GM12878 (cell line): ENCODE data around the gene MDGA2. TPM values are rescaled to one million over a fixed set of nuclear protein-coding genes. Genes with fewer than 3 reads are reported as not detected.

Experiments
- ATAC-seq: fragments of 200-7000 bp; cut with Tn5 transposase; 3 replicates; pipeline ENCODE4 v1.9.1; 2020; ENCODE audit warnings: mild to moderate bottlenecking, moderate library complexity
- BruUV-seq: library from RNA; stranded (reverse); fragments of 400-500 nt; replicated peaks from 2 replicates; lab custom pipeline; 2021; lab: Mats Ljungman, UMichigan
- CTCF ChIA-PET: fragments of 300-600 bp; sonication (Branson Sonifier 250); formaldehyde crosslinking; extraction: SDS; loops from one replicate; lab custom pipeline; 2021; ENCODE audit warnings: inconsistent platforms; lab: Yijun Ruan, JAX
- POLR2A ChIA-PET: fragments of 350-600 bp; formaldehyde crosslinking; extraction: SDS; loops from one replicate; lab custom pipeline; 2021; ENCODE audit warnings: inconsistent platforms; lab: Charles Lee
- RAD21 ChIA-PET: fragments of 300-600 bp; sonication (Branson Sonifier 250); formaldehyde crosslinking; loops from one replicate; lab custom pipeline; 2023; ENCODE audit warnings: antibody characterized with exemption; ENCODE audit not compliant: unreplicated experiment; lab: Charles Lee
- SMC1A ChIA-PET: fragments of 300-600 bp; sonication (Branson Sonifier 250); formaldehyde crosslinking; loops from one replicate; lab custom pipeline; 2023; ENCODE audit not compliant: unreplicated experiment, uncharacterized antibody; lab: Charles Lee
- DNase-seq: peaks from one replicate; pipeline ENCODE4 v3.0.0-alpha.2; 2011; ENCODE audit warnings: low read depth, low spot score
- FAIRE-seq: peaks from 3 replicates; lab custom pipeline; 2011; peaks lifted over from hg19 to GRCh38; lab: Jason Lieb, UNC
- H2AFZ ChIP-seq: 2 replicates; pipeline ENCODE4 v1.6.0; 2011; ENCODE audit warnings: low read depth, low read length, control low read depth; ENCODE audit not compliant: control insufficient read depth
- H3K27ac ChIP-seq: 2 replicates; pipeline ENCODE4 v1.5.1; 2011; ENCODE audit warnings: control low read depth; ENCODE audit not compliant: control insufficient read depth, insufficient read depth
- H3K27me3 ChIP-seq, 2 experiments: replicated peaks in 1 of 2; 2 replicates each; pipeline versions ENCODE4 v1.6.0 to v1.6.1; 2011; ENCODE audit warnings: low read length in 1 of 2; ENCODE audit not compliant: control insufficient read depth in 2 of 2, insufficient read depth in 2 of 2
- H3K36me3 ChIP-seq, 2 experiments: 2 replicates each; pipeline ENCODE4 v1.5.1; 2011; ENCODE audit warnings: low read length in 1 of 2; ENCODE audit not compliant: control insufficient read depth in 2 of 2, insufficient read depth in 2 of 2
- H3K4me1 ChIP-seq: 2 replicates; pipeline ENCODE4 v1.6.1; 2011; ENCODE audit warnings: mild to moderate bottlenecking, low read length, moderate library complexity, mixed read lengths; ENCODE audit not compliant: control insufficient read depth, insufficient read depth
- H3K4me2 ChIP-seq: 2 replicates; pipeline ENCODE4 v1.6.0; 2011; ENCODE audit warnings: control low read depth; ENCODE audit not compliant: control insufficient read depth, insufficient read depth
- H3K4me3 ChIP-seq: fragments of 200-600 bp; sonication (generic); 2 replicates; pipeline ENCODE4 v1.5.1; 2016
- H3K79me2 ChIP-seq: 2 replicates; pipeline ENCODE4 v1.6.0; 2011; ENCODE audit warnings: low read length; ENCODE audit not compliant: control insufficient read depth, insufficient read depth
- H3K9ac ChIP-seq: 2 replicates; pipeline ENCODE4 v1.8.0; 2011; ENCODE audit warnings: low read length, control low read depth, mixed read lengths; ENCODE audit not compliant: control insufficient read depth, insufficient read depth
- H3K9me3 ChIP-seq: replicated peaks from 3 replicates; pipeline ENCODE4 v1.5.1; 2011; ENCODE audit warnings: mild to moderate bottlenecking, low read length; ENCODE audit not compliant: control insufficient read depth, insufficient read depth
- H4K20me1 ChIP-seq: 2 replicates; pipeline ENCODE4 v1.6.0; 2011; ENCODE audit not compliant: control insufficient read depth, insufficient read depth
- ATF7 ChIP-seq: fragments of 450-650 bp; IDR thresholded peaks from 2 replicates; pipeline ENCODE4 v1.6.1; 2016; ENCODE audit warnings: low read depth, mild to moderate bottlenecking
- BHLHE40 ChIP-seq, 2 experiments: fragments of 450-650 bp in 1 of 2; IDR thresholded peaks; 2 replicates each; pipeline ENCODE4 v1.6.1; 2011 to 2017; ENCODE audit warnings: low read depth in 2 of 2, borderline replicate concordance in 1 of 2, improper control_type of control experiment in 1 of 2, low read length in 1 of 2, mild to moderate bottlenecking in 1 of 2
- BMI1 ChIP-seq: fragments of 450-650 bp; IDR thresholded peaks from 2 replicates; pipeline ENCODE4 v1.6.1; 2016; ENCODE audit warnings: mild to moderate bottlenecking, moderate library complexity, borderline replicate concordance
- CREM ChIP-seq: IDR thresholded peaks from 2 replicates; pipeline ENCODE4 v1.6.1; 2014; ENCODE audit warnings: antibody characterized with exemption, low read depth
- ETV6 ChIP-seq, 2 experiments: fragments of 450-650 bp in 1 of 2; IDR thresholded peaks in 1 of 2; conservative IDR thresholded peaks in 1 of 2; 2 replicates each; pipeline ENCODE4 v1.6.1; 2014; ENCODE audit warnings: antibody characterized with exemption in 1 of 2, borderline replicate concordance in 1 of 2, low read depth in 1 of 2, mild to moderate bottlenecking in 1 of 2, moderate library complexity in 1 of 2
- FOXM1 ChIP-seq: IDR thresholded peaks from 2 replicates; pipeline ENCODE4 v1.6.1; 2012; ENCODE audit warnings: low read depth, mild to moderate bottlenecking, inconsistent platforms, low read length, moderate library complexity
- JUND ChIP-seq: IDR thresholded peaks from 2 replicates; pipeline ENCODE4 v1.6.1; 2012; ENCODE audit warnings: low read depth, mild to moderate bottlenecking, low read length, improper control_type of control experiment, moderate library complexity
- KDM1A ChIP-seq: fragments of 200-600 bp; sonication (generic); IDR thresholded peaks from 2 replicates; pipeline ENCODE4 v1.6.1; 2016; ENCODE audit warnings: borderline replicate concordance
- MEF2A ChIP-seq: IDR thresholded peaks from 2 replicates; pipeline ENCODE4 v1.6.1; 2011; ENCODE audit warnings: low read depth, mild to moderate bottlenecking, low read length, moderate library complexity; ENCODE audit not compliant: insufficient read depth
- POU2F2 ChIP-seq: IDR thresholded peaks from 3 replicates; pipeline ENCODE4 v1.6.1; 2011; ENCODE audit warnings: low read depth, mild to moderate bottlenecking, low read length, borderline replicate concordance
- RUNX3 ChIP-seq: IDR thresholded peaks from 2 replicates; pipeline ENCODE4 v1.6.1; 2012; ENCODE audit warnings: low read length, inconsistent platforms
- SP1 ChIP-seq: IDR thresholded peaks from one replicate; pipeline ENCODE4 v1.6.1; 2011; ENCODE audit warnings: low read depth, low read length
- WRNIP1 ChIP-seq: IDR thresholded peaks from 2 replicates; pipeline ENCODE4 v1.6.1; 2011; ENCODE audit warnings: low read depth, low read length, improper control_type of control experiment, borderline replicate concordance
- ZNF274 ChIP-seq: IDR thresholded peaks from one replicate; pipeline ENCODE4 v1.8.0; 2011; ENCODE audit not compliant: insufficient read length, insufficient read depth
- ZNF384 ChIP-seq: IDR thresholded peaks from 2 replicates; pipeline ENCODE4 v1.6.1; 2012; ENCODE audit warnings: low read depth, mild to moderate bottlenecking, low read length, improper control_type of control experiment, borderline replicate concordance
- WGBS: methylation state at CpG from one replicate; pipeline ENCODE4 v1.1.6; 2016; ENCODE audit warnings: low lambda C conversion rate; ENCODE audit not compliant: insufficient replicate concordance, insufficient coverage; ENCODE audit errors: missing lambda C conversion rate; 5-methylcytosine and 5-hydroxymethylcytosine counted together
- in situ Hi-C: fragments of 300-500 bp; cut with MboI; formaldehyde crosslinking; loops from 9 replicates; pipeline ENCODE4 v1.14.3; 2018; ENCODE audit warnings: mixed read lengths
- intact Hi-C: fragments of 100-400 bp; cut with micrococcal nuclease; formaldehyde crosslinking; loops from one replicate; pipeline ENCODE4 v1.14.2; 2022; ENCODE audit not compliant: unreplicated experiment
- polyA plus RNA-seq, 11 experiments: library from polyadenylated mRNA; depleted of rRNA in 4 of 11; unstranded in 6 of 11; stranded (reverse) in 5 of 11; fragments of >200 nt; fragmentation: Nextera tagmentation in 4 of 11; fragmentation: Illumina TruSeq in 1 of 11; extraction: Ambion mirVana in 4 of 11; extraction: Trizol in 1 of 11; gene quantifications; 1 replicate in 1 of 11; 2 replicates in 10 of 11; pipeline versions ENCODE4 v1.2.1 to v1.2.3, GENCODE V29; 2011 to 2016; ENCODE audit warnings: inconsistent platforms in 2 of 11, missing spikeins in 2 of 11, low read depth in 1 of 11
- total RNA-seq, 4 experiments: library from RNA; depleted of rRNA in 3 of 4; stranded (reverse); fragments of >200 nt in 3 of 4; fragmentation: Illumina TruSeq in 1 of 4; extraction: Trizol in 1 of 4; gene quantifications; 2 replicates each; pipeline versions ENCODE4 v1.2.1 to v1.2.3, GENCODE V29; 2013 to 2021
- TF ChIP-seq, protein P1 (sequence below): fragments of 450-650 bp; IDR thresholded peaks from 2 replicates; pipeline ENCODE4 v1.6.1; 2018; ENCODE audit warnings: mild to moderate bottlenecking, low read depth, moderate library complexity; ENCODE audit not compliant: partially characterized antibody

The MDGA2 gene
- total and polyA plus RNA-seq, 10 of the 15 experiments (the other 5 are each of a cell fraction or from before 2014, with no cell fraction given): not detected

DNA sequence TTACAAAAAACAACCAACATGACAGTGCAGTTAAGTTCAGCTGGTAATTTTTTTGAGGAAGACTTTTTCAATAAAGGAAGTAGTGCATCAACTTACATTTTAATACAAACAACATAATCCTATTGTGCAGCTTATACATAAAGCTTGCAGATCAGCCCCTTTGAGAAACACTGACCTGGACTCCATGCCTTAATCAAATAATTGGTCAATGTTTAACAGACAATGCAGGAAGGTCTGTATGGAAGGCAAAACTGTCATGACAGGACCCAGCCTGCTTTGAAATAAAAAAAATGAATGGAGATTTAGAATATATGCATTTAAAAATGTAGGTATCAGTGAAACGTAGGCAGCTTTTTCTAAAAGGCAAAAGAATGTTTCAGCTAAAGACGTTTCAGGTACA is 702.1 kb downstream of the MDGA2 start:
- no peaks in the 10 kb centered on the region for H3K9me3 ChIP-seq
- no peak for FAIRE-seq
- H3K4me3 ChIP-seq: no peak overlapping the region
- no peaks in the 10 kb centered on the region for H3K36me3 ChIP-seq
- SMC1A ChIA-PET: interaction anchor here (1.5 kb wide), 1 partner anchor 11 kb away, joined by 3 read pairs; no protein-coding TSS in a partner anchor
- intact Hi-C loops (no loop called here), in situ Hi-C loops (no loop called here)
- 0% methylated on average over 2 of the region's 2 CpGs for WGBS
- no peak for DNase-seq
- BruUV-seq: no TSS peak
- no peak overlapping the region for H3K27ac ChIP-seq
- no peak overlapping the region for H2AFZ ChIP-seq
- ATAC-seq: no peak
- TF ChIP-seq BHLHE40 (IDR thresholded peaks at IDR 0.05; ENCODE audit: borderline replicate concordance in 1 of 2, low read depth in 2 of 2, low read length in 1 of 2) (no peak), FOXM1 (no peak), SP1 (no peak), POU2F2 (no peak)
- H3K4me2 ChIP-seq: no peak overlapping the region
- POLR2A ChIA-PET: interaction anchor here (0.6 kb wide), 1 partner anchor 1883 kb away, joined by 3 read pairs; no protein-coding TSS in a partner anchor
- H3K4me1 ChIP-seq: no peaks in the 10 kb centered on the region
- no peaks in the 10 kb centered on the region for H4K20me1 ChIP-seq
- CTCF ChIA-PET: no interaction called here
- no peak overlapping the region for H3K9ac ChIP-seq
- no peaks in the 10 kb centered on the region for H3K79me2 ChIP-seq
- RAD21 ChIA-PET: no interaction called here
- H3K27me3 ChIP-seq: no peaks in the 10 kb centered on the region

DNA sequence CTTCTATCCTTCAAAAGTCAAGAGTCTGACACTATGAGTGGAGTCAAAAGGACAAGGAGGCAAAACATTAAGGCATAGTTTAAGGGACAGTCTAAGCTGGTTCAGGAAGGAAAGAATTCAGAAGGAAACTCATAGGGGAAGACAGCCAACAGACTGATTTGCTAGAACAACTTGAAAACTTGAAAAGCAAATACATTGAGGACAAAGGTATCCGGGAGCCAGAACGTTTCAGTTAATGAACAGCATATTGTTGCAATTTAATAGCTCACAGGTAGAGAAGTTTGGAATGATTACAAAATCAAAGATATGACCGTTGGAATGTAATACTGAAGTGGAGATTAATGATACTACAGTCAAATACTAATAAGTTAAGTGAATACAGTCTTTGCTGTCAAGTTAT is 711.0 kb downstream of the MDGA2 start:
- no peak overlapping the region for H3K4me3 ChIP-seq
- RAD21 ChIA-PET: interaction anchor here (0.7 kb wide), 1 partner anchor 275 kb away, joined by 3 read pairs; no protein-coding TSS in a partner anchor
- no peaks in the 10 kb centered on the region for H3K79me2 ChIP-seq
- ATAC-seq (no peak), FAIRE-seq (no peak), DNase-seq (no peak)
- H2AFZ ChIP-seq: no peak overlapping the region
- intact Hi-C loops: no loop called here
- 52% methylated on average over 3 of the region's 3 CpGs for WGBS
- in situ Hi-C loops: no loop called here
- H3K27me3 ChIP-seq: no peaks in the 10 kb centered on the region
- no peak for TF ChIP-seq ZNF384
- TF ChIP-seq WRNIP1: no peak
- TF ChIP-seq FOXM1: no peak
- no peak for TF ChIP-seq ATF7
- no peak for TF ChIP-seq KDM1A
- no peak for TF ChIP-seq ZNF274
- no peak for TF ChIP-seq BMI1
- TF ChIP-seq ETV6 (conservative IDR thresholded peaks at IDR 0.05 in 1 of 2, IDR thresholded peaks at IDR 0.05 in 1 of 2; ENCODE audit: borderline replicate concordance in 1 of 2, low read depth in 1 of 2): no peak
- no peak for TF ChIP-seq RUNX3
- TF ChIP-seq CREM: no peak
- TF ChIP-seq, protein P1, sequence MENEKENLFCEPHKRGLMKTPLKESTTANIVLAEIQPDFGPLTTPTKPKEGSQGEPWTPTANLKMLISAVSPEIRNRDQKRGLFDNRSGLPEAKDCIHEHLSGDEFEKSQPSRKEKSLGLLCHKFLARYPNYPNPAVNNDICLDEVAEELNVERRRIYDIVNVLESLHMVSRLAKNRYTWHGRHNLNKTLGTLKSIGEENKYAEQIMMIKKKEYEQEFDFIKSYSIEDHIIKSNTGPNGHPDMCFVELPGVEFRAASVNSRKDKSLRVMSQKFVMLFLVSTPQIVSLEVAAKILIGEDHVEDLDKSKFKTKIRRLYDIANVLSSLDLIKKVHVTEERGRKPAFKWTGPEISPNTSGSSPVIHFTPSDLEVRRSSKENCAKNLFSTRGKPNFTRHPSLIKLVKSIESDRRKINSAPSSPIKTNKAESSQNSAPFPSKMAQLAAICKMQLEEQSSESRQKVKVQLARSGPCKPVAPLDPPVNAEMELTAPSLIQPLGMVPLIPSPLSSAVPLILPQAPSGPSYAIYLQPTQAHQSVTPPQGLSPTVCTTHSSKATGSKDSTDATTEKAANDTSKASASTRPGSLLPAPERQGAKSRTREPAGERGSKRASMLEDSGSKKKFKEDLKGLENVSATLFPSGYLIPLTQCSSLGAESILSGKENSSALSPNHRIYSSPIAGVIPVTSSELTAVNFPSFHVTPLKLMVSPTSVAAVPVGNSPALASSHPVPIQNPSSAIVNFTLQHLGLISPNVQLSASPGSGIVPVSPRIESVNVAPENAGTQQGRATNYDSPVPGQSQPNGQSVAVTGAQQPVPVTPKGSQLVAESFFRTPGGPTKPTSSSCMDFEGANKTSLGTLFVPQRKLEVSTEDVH: no peak
- no peak for TF ChIP-seq MEF2A
- TF ChIP-seq JUND: no peak
- H3K36me3 ChIP-seq: no peaks in the 10 kb centered on the region
- no peak overlapping the region for H3K9ac ChIP-seq
- no peaks in the 10 kb centered on the region for H3K4me1 ChIP-seq
- H3K9me3 ChIP-seq: no peaks in the 10 kb centered on the region
- SMC1A ChIA-PET: no interaction called here
- no TSS peak for BruUV-seq
- POLR2A ChIA-PET: no interaction called here
- no peak overlapping the region for H3K27ac ChIP-seq
- no peaks in the 10 kb centered on the region for H4K20me1 ChIP-seq
- CTCF ChIA-PET: no interaction called here
- H3K4me2 ChIP-seq: no peak overlapping the region
